Measurements from ENCODE around the gene MAML3.

MAML3 gene

DNA sequence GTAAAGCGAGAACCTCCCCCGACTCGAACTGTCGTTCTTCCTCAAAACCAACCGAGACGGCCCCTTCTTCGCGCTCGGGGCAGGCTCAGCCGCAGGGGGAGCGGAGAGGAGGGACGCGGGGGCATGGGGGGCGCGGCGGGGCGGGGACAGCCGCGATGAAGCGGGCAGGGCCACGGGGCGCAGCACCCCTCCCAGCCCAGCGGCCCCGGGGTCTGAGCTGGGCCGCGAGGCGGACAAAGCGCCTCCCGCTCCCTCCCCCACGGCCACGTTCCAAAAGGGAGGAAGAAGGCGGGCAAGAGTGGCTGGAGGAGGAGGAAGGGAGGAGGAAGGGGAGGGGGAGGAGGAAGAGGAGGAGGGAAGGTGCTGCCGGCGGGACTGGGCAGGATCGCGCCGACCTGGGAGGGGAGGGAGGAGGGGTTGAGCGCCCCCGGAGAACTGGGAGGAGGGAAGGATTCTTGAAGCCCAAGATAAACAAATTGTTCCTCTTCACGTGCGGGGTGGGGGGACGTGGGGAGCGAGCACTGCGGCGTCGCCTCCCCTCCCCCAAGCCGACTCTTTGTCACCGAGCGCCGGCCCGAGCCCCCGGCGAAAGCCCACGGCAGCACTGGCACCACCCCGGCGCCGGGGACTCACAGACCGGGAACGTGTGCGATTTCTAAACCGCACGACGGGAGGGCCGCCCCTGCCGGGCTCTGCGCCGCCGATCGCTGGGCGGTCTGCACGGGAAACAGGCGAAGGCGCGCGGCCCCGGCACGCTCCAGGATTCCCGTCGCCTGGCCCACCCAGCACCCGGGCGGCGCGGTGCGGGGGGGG is 2.9 kb downstream of the MAML3 start:
- H2BK12ac ChIP-seq (ENCODE audit: low read length in 2 of 2) = peak overlapping the region; percentile 5 to 58
- H3K9me3 ChIP-seq (ENCODE audit: control insufficient read depth, low read length) = no peaks in the 10 kb centered on the region
- peak overlapping the region; percentile 24 for H2AK5ac ChIP-seq (ENCODE audit: low read length, severe bottlenecking)
- peak overlapping the region; percentile 92 for H3K27ac ChIP-seq (ENCODE audit: low read length, poor library complexity, severe bottlenecking)
- peak overlapping the region; percentile 99 for H2BK120ac ChIP-seq (ENCODE audit: low read depth, low read length)
- peak; percentile 95 for DNase-seq
- H3K4me3 ChIP-seq (ENCODE audit: insufficient read depth in 1 of 2, low read depth in 1 of 2, low read length in 2 of 2) = peak overlapping the region; percentile 86 to 89
- peak overlapping the region; percentile 95 for H4K8ac ChIP-seq (ENCODE audit: low read length)
- H3K4ac ChIP-seq (ENCODE audit: low read depth in 1 of 2, low read length in 2 of 2) = peak overlapping the region; percentile 73 to 98
- no peak overlapping the region for H2AFZ ChIP-seq (ENCODE audit: low read depth, low read length)
- H4K91ac ChIP-seq (ENCODE audit: low read length) = peak overlapping the region; percentile 52
- peaks cover 6% of the 10 kb centered on the region for H3K4me1 ChIP-seq (ENCODE audit: control insufficient read depth, insufficient read depth, low read depth, low read length)
- H3K14ac ChIP-seq (ENCODE audit: low read length in 2 of 2) = peak overlapping the region; percentile 57 to 84
- H3K18ac ChIP-seq (ENCODE audit: low read depth in 1 of 2, low read length in 2 of 2) = peak overlapping the region; percentile 82 to 96
- peak overlapping the region in 1 of 2 experiments; percentile 54 for H3K23ac ChIP-seq (ENCODE audit: low read length in 2 of 2)
- peak overlapping the region; percentile 97 for H3K4me2 ChIP-seq (ENCODE audit: low read length, poor library complexity, severe bottlenecking)
- peak overlapping the region; percentile 90 for H3K9ac ChIP-seq (ENCODE audit: low read length)
- no peaks in the 10 kb centered on the region for H3K36me3 ChIP-seq (ENCODE audit: control insufficient read depth in 1 of 2, insufficient read depth in 2 of 2, low read depth in 1 of 2, low read length in 2 of 2)
- WGBS = 0% methylated on average over 38 of the region's 84 CpGs
- peak overlapping the region; percentile 98 for H2BK15ac ChIP-seq (ENCODE audit: low read depth, poor library complexity, severe bottlenecking)
- no peaks in the 10 kb centered on the region for H3K27me3 ChIP-seq (ENCODE audit: control insufficient read depth in 1 of 2, insufficient read depth in 1 of 2, low read length in 2 of 2)
- H2BK5ac ChIP-seq (ENCODE audit: low read depth, low read length, poor library complexity, severe bottlenecking) = peak overlapping the region; percentile 97
- H3K79me1 ChIP-seq (replicated peaks; ENCODE audit: low read length, poor library complexity, severe bottlenecking) = peaks cover 4% of the 10 kb centered on the region

DNA sequence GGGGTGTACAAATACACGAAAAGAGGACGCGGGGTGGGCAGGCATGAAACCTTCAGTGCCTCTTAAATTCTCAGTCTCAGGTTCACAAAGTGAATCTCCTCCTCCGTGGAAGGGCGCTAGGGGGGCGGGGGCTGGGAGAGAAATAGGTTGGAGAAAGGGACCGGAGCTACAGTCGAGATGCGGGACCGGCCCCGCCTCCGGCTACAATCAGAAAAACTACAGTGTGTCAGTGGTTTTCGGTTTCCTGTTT is 3.4 kb downstream of the MAML3 start:
- Histone ChIP-seq H2BK15ac (ENCODE audit: low read depth, poor library complexity, severe bottlenecking) (no peak overlapping the region), H2BK12ac (ENCODE audit: low read length in 2 of 2) (peak overlapping the region in 1 of 2 experiments; percentile 45), H3K9ac (ENCODE audit: low read length) (peak overlapping the region; percentile 90), H2AFZ (ENCODE audit: low read depth, low read length) (peak overlapping the region; percentile 80), H3K18ac (ENCODE audit: low read depth in 1 of 2, low read length in 2 of 2) (peak overlapping the region; percentile 40 to 44), H4K8ac (ENCODE audit: low read length) (peak overlapping the region; percentile 51), H3K27me3 (ENCODE audit: control insufficient read depth in 1 of 2, insufficient read depth in 1 of 2, low read length in 2 of 2) (no peaks in the 10 kb centered on the region), H3K9me3 (ENCODE audit: control insufficient read depth, low read length) (no peaks in the 10 kb centered on the region), H3K79me1 (replicated peaks; ENCODE audit: low read length, poor library complexity, severe bottlenecking) (peaks cover 5% of the 10 kb centered on the region), H2BK5ac (ENCODE audit: low read depth, low read length, poor library complexity, severe bottlenecking) (peak overlapping the region; percentile 15), H2BK120ac (ENCODE audit: low read depth, low read length) (peak overlapping the region; percentile 9), H2AK5ac (ENCODE audit: low read length, severe bottlenecking) (no peak overlapping the region), H3K23ac (ENCODE audit: low read length in 2 of 2) (no peak overlapping the region), H3K4me2 (ENCODE audit: low read length, poor library complexity, severe bottlenecking) (peak overlapping the region; percentile 74), H4K91ac (ENCODE audit: low read length) (peak overlapping the region; percentile 23), H3K4me3 (ENCODE audit: insufficient read depth in 1 of 2, low read depth in 1 of 2, low read length in 2 of 2) (peak overlapping the region; percentile 86 to 89), H3K14ac (ENCODE audit: low read length in 2 of 2) (peak overlapping the region in 1 of 2 experiments; percentile 86), H3K27ac (ENCODE audit: low read length, poor library complexity, severe bottlenecking) (peak overlapping the region; percentile 92), H3K4ac (ENCODE audit: low read depth in 1 of 2, low read length in 2 of 2) (peak overlapping the region; percentile 54 to 95), H3K4me1 (ENCODE audit: control insufficient read depth, insufficient read depth, low read depth, low read length) (peaks cover 6% of the 10 kb centered on the region), H3K36me3 (ENCODE audit: control insufficient read depth in 1 of 2, insufficient read depth in 2 of 2, low read depth in 1 of 2, low read length in 2 of 2) (no peaks in the 10 kb centered on the region)
- 3% methylated on average over 5 of the region's 13 CpGs for WGBS
- no peak for DNase-seq

DNA sequence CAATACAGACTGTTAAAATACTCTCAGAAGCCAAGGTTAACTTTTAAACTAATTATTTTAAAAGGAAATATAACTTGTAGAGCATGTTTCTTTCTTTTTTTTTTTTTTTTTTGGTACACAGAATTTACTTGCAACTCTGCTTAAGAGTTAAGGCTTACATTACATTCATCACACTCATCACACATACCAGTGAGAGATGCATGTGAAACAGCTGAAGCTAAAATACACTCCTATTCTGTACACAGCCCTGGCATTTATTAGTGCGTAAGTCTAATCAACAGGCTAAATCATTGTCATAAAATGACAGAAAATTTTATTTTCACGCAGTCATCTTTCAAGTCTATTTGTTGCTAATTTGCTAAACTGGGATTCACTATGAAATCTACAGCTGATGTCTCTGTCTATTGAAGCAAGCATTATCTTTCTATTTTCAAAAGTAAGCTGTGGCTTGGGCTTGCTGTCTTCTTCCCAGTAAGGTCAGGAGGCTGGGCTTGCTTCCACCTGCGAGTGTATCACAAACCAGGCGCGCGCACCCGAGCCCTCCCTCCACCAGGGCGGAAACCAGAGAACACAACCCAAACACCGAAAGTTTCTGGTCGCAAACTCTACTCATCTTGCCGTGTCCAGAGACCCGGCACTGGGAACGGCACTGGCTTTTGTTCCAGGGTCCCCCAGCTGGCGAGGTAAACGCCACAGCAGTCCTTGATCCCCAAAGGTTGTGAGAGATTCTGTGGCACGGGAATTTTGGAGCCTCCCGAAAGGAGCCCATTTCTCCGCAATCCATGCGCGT is 3.9 kb downstream of the MAML3 start:
- Histone ChIP-seq H2BK15ac (ENCODE audit: low read depth, poor library complexity, severe bottlenecking) (no peak overlapping the region), H4K8ac (ENCODE audit: low read length) (peak overlapping the region; percentile 51), H2BK120ac (ENCODE audit: low read depth, low read length) (peak overlapping the region; percentile 9), H3K79me1 (replicated peaks; ENCODE audit: low read length, poor library complexity, severe bottlenecking) (peaks cover 5% of the 10 kb centered on the region), H3K23ac (ENCODE audit: low read length in 2 of 2) (no peak overlapping the region), H3K4me3 (ENCODE audit: insufficient read depth in 1 of 2, low read depth in 1 of 2, low read length in 2 of 2) (peak overlapping the region; percentile 86 to 89), H3K4ac (ENCODE audit: low read depth in 1 of 2, low read length in 2 of 2) (peak overlapping the region; percentile 54 to 95), H3K9me3 (ENCODE audit: control insufficient read depth, low read length) (no peaks in the 10 kb centered on the region), H3K36me3 (ENCODE audit: control insufficient read depth in 1 of 2, insufficient read depth in 2 of 2, low read depth in 1 of 2, low read length in 2 of 2) (no peaks in the 10 kb centered on the region), H2AK5ac (ENCODE audit: low read length, severe bottlenecking) (no peak overlapping the region), H2AFZ (ENCODE audit: low read depth, low read length) (peak overlapping the region; percentile 80), H2BK5ac (ENCODE audit: low read depth, low read length, poor library complexity, severe bottlenecking) (peak overlapping the region; percentile 15), H3K14ac (ENCODE audit: low read length in 2 of 2) (peak overlapping the region in 1 of 2 experiments; percentile 86), H3K4me2 (ENCODE audit: low read length, poor library complexity, severe bottlenecking) (peak overlapping the region; percentile 74), H3K27ac (ENCODE audit: low read length, poor library complexity, severe bottlenecking) (peak overlapping the region; percentile 92), H3K4me1 (ENCODE audit: control insufficient read depth, insufficient read depth, low read depth, low read length) (peaks cover 6% of the 10 kb centered on the region), H3K9ac (ENCODE audit: low read length) (peak overlapping the region; percentile 90), H3K27me3 (ENCODE audit: control insufficient read depth in 1 of 2, insufficient read depth in 1 of 2, low read length in 2 of 2) (no peaks in the 10 kb centered on the region), H4K91ac (ENCODE audit: low read length) (peak overlapping the region; percentile 23), H2BK12ac (ENCODE audit: low read length in 2 of 2) (peak overlapping the region in 1 of 2 experiments; percentile 45), H3K18ac (ENCODE audit: low read depth in 1 of 2, low read length in 2 of 2) (peak overlapping the region; percentile 40 to 44)
- WGBS = under 1% methylated on average over 18 of the region's 20 CpGs
- DNase-seq = peak; percentile 60

DNA sequence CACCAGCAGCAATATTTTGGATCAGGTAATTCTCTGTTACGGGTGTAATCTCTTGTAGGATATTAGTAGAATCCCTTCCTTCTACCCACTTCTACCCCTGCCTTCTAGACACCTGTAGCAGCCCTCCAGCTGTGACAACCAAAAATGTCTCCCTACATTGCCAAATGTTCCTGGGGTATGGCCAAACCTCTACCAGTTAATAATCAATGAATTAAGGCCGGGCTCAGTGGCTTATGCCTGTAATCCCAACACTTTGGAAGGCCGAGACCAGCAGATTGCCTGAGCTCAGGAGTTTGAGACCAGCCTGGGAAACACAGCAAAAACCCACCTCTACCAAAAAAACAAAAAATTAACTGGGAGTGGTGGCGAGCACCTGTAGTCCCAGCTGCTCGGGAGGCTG is 9.9 kb downstream of the MAML3 start:
- no peaks in the 10 kb centered on the region for H3K27me3 ChIP-seq (ENCODE audit: control insufficient read depth in 1 of 2, insufficient read depth in 1 of 2, low read length in 2 of 2)
- no peak overlapping the region for H3K4me2 ChIP-seq (ENCODE audit: low read length, poor library complexity, severe bottlenecking)
- no peak overlapping the region for H2AFZ ChIP-seq (ENCODE audit: low read depth, low read length)
- 90% methylated on average over 3 of the region's 5 CpGs for WGBS
- H3K14ac ChIP-seq (ENCODE audit: low read length in 2 of 2) = no peak overlapping the region
- no peak overlapping the region for H3K27ac ChIP-seq (ENCODE audit: low read length, poor library complexity, severe bottlenecking)
- H3K79me1 ChIP-seq (replicated peaks; ENCODE audit: low read length, poor library complexity, severe bottlenecking) = peaks cover 15% of the 10 kb centered on the region
- DNase-seq = no peak
- H3K4me1 ChIP-seq (ENCODE audit: control insufficient read depth, insufficient read depth, low read depth, low read length) = no peaks in the 10 kb centered on the region
- no peak overlapping the region for H3K9ac ChIP-seq (ENCODE audit: low read length)
- no peak overlapping the region for H3K4me3 ChIP-seq (ENCODE audit: insufficient read depth in 1 of 2, low read depth in 1 of 2, low read length in 2 of 2)
- no peak overlapping the region for H3K18ac ChIP-seq (ENCODE audit: low read depth in 1 of 2, low read length in 2 of 2)
- no peak overlapping the region for H2BK120ac ChIP-seq (ENCODE audit: low read depth, low read length)
- no peak overlapping the region for H2BK12ac ChIP-seq (ENCODE audit: low read length in 2 of 2)
- no peak overlapping the region for H4K8ac ChIP-seq (ENCODE audit: low read length)
- H2BK15ac ChIP-seq (ENCODE audit: low read depth, poor library complexity, severe bottlenecking) = no peak overlapping the region
- no peak overlapping the region for H2AK5ac ChIP-seq (ENCODE audit: low read length, severe bottlenecking)
- H2BK5ac ChIP-seq (ENCODE audit: low read depth, low read length, poor library complexity, severe bottlenecking) = no peak overlapping the region
- H3K36me3 ChIP-seq (ENCODE audit: control insufficient read depth in 1 of 2, insufficient read depth in 2 of 2, low read depth in 1 of 2, low read length in 2 of 2) = no peaks in the 10 kb centered on the region
- no peaks in the 10 kb centered on the region for H3K9me3 ChIP-seq (ENCODE audit: control insufficient read depth, low read length)
- H3K23ac ChIP-seq (ENCODE audit: low read length in 2 of 2) = no peak overlapping the region
- no peak overlapping the region for H3K4ac ChIP-seq (ENCODE audit: low read depth in 1 of 2, low read length in 2 of 2)
- no peak overlapping the region for H4K91ac ChIP-seq (ENCODE audit: low read length)

Measured in mesenchymal stem cell (in vitro differentiated cells and primary cell).